ENCODE results near the gene CLEC1A.
"Not testable (repeated sequence)": the region's sequence is repeated elsewhere in the genome, so short reads cannot be mapped to it uniquely, and the experiment has no call there.

- TF ChIP-seq CTCF, POLR2A (IDR thresholded peaks at IDR 0.05): not testable (repeated sequence)
Measured at GRCh38 chr12:10026666-10027065, 72.1 kb downstream of the CLEC1A start.
